GM19467 (cell line): ENCODE data around the gene TELO2.
"Not testable (repeated sequence)": the region's sequence is repeated elsewhere in the genome, so short reads cannot be mapped to it uniquely, and the experiment has no call there.

Experiments used
- ATAC-seq: cut with Tn5 transposase; IDR thresholded peaks from one replicate; pipeline ENCODE4 v1.9.1; 2021; ENCODE audit warnings: mild to moderate bottlenecking, moderate library complexity; ENCODE audit not compliant: unreplicated experiment

TELO2 gene

GRCh38 chr16:1474796-1475551, 18.2 kb upstream of the TELO2 start, which contains the start of gene CLCN7:
Gene CLCN7, minus strand, starts transcription at chr16:1475028. Its CDS starts 54 bp downstream, at chr16:1474974.
- peak; percentile 67 for ATAC-seq

DNA sequence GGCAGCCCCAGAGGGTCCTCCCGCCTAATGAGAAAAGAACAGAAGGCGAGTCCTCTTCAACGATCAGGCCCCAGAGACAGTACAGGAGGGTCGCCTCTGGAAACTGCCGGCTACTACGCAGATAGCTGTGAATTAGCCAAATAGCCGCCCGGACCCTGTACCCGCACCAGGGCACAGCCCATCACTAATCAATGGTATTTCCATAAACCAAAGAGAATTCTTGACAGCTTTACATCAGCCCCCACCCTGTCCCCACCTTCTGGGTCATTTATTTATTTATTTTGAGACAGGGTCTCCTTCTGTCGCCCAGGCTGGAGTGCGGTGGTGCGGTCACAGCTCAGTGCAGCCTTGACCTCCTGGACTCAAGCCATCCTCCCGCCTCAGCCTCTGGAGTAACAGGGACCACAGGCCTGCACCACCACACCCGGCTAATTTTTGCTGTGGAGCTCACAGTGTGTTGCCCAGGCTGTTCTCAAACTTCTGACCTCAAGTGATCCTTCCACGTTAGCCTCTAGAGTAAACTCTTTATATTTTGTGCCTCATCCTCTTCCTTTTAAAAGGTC, 17.5 kb upstream of the TELO2 start:
- no peak for ATAC-seq

- no peak for ATAC-seq
Measured at GRCh38 chr16:1477033-1477432, 16.1 kb upstream of the TELO2 start.

DNA sequence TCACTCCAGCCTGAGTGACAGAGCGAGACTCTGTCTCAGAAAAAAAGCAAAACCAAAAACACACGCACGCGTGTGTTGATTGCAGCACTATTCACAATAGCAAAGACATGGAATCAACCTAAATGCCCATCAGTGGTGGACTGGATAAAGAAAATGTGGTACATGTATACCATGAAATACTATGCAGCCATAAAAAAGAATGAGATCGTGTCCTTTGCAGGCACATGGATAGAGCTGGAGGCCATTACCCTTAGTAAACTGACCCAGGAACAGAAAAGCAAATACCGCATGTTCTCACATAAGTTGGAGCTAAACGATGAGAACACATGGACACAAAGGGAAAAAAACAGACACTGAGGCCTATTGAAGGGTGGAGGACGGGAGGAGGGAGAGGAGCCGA, 14.2 kb upstream of the TELO2 start:
- ATAC-seq, result not testable (repeated sequence)

DNA sequence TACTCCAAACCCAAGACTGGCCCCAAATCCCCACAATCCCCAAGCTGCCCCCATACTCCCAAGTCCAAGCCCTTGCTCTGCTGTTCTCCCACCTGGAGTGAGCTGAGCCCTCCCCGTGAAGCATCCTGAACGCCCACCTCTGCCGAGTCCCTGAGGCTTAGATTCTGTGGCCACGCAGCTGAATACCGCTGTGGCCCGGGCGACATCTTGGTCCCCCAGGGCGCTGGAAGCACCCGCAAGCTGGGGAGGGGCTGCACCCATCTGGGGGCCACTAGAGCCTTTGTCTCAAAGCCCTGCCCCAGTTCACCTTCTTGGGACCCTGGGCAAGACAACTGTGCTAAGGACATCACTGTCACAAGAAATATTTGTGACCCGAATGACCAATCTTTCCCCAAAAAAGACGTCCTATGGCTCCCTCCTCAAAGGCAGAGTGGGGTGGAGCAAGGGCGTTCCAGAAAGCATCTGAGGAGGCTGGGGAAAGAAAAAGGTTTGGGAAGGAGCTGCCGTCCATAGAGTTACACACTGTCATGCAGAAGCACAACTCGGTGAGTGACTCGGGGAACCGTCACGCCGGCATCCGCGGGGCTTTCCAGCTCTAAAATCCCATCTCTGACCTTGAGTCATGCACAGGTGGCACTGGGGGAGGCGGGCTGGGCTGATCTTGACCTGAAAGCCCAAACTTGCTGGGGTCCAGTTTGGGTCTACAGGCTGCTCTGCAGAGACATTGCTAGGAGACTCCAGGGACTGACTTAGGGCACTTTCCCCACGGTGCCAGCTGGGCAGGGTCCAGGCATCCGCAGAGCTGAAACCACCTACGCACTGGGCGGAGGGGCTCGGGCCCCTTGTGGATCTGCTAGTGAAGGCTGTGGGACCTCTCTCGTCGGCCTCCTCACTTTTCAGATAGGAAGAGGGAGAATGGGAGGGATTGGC, 11.0 kb upstream of the TELO2 start:
- no peak for ATAC-seq

DNA sequence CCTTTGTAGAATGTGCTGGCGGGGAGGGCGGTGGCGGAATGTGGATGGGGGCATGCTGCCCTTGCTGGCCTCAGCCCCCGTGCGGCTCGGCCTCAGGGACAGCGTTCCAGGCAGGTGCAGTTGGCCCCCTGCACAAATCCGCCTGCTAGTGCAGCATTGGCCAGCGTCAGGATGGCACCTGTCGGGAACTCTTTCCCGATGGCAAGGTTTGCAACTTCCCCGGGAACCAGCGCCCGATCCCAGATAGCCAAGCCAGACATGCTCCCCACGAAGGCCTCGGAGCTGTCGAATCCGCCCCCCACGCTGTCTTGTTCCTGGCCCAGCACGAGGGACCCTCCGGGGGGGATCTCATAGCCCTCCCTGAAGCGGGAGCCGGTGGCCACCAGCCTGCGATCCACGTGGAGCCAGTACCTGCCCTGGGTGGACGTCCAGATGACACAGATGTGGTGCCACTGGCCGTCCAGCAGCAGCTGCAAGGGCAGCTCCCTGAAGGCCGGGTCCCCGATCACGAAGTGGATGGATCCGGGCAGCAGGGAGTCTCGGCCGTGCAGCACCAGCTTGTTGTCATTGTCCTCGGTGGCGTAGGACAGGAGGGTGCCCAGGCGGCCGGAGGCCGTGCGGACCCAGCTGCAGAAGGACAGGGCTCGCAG, 7.2 kb upstream of the TELO2 start:
- no peak for ATAC-seq

DNA sequence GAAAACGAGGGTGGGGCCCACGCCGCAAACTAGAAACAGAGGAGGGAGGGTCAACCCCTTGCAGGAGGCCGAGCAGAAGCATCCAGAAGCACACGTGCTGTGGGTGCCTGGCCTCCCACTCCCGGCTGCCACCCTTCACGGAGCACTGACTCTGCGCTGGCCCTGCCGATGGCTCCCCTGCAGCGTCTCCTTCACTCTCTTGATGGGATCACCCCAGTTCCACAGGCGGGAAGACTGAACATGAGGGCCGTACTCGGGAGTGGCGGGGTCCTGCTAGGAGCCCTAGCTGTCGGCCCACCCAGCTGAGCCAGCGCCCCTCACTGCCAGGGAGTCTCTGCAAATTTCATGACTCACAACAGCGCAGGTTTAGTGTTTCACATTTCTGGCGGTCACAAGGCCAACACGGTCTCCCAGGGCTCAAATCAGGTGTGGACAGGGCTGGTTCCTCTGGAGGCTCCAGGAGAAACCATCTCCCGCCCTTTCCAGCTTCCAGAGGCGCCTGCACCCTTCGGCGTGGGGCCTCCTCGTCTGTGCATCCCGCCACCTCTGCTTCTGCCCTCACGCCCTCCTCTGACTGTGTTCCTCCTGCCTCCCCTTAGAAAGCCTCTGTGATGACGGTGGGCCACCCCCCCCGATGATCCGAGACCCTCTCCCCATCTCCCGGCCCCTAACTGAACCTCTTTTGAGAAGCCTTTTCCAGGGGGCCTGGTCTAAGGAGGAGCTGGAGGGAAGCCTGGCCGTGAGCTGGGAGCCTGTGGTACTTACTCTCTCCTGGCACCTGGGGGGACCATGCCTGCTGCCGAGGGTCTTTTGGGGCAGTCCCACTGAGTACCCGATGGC, 6.4 kb upstream of the TELO2 start:
- ATAC-seq, result no peak

DNA sequence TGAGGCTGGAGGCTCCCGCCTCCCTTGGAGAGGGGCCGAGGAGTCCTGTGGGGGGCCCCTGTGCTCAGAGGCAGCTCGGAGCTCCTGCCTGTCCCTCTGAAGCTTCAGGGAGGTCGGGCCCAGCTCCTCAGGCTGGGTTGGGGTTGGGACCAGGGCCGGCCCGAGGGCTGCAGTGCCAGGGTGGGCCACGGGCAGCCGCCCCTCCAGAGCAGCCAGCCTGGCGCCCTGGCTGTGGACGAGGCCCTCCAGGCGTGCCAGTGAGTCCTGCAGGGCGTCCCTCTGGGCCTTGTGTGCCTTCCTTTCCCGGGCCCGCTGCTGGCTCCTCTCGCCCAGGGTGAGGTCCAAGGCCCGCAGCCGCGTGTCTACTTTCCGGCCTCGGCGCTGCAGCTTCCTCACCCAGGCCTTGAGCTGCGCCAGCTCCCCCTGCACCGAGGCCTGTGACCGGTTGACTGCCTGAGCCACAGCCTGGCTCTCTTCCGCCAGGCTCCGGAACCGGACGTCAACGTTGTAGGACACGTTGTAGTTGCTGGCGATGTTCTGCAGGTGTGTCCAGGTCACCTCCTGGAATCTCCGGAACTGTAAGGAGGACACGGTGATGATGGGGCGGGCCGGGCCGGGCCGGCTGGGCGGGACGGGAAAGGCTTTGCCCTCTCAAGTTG, 5.6 kb upstream of the TELO2 start:
- ATAC-seq, result no peak

GRCh38 chr16:1488054-1488601, 5.0 kb upstream of the TELO2 start:
- no peak for ATAC-seq

GRCh38 chr16:1488619-1489018, 4.5 kb upstream of the TELO2 start, which contains the start of gene PTX4:
Gene PTX4, minus strand, starts transcription at chr16:1488944. Its CDS starts 35 bp downstream, at chr16:1488909.
- no peak for ATAC-seq

GRCh38 chr16:1489077-1489476, 4.1 kb upstream of the TELO2 start:
- ATAC-seq, result no peak

- no peak for ATAC-seq
Measured at GRCh38 chr16:1491327-1491726, 1.8 kb upstream of the TELO2 start.

DNA sequence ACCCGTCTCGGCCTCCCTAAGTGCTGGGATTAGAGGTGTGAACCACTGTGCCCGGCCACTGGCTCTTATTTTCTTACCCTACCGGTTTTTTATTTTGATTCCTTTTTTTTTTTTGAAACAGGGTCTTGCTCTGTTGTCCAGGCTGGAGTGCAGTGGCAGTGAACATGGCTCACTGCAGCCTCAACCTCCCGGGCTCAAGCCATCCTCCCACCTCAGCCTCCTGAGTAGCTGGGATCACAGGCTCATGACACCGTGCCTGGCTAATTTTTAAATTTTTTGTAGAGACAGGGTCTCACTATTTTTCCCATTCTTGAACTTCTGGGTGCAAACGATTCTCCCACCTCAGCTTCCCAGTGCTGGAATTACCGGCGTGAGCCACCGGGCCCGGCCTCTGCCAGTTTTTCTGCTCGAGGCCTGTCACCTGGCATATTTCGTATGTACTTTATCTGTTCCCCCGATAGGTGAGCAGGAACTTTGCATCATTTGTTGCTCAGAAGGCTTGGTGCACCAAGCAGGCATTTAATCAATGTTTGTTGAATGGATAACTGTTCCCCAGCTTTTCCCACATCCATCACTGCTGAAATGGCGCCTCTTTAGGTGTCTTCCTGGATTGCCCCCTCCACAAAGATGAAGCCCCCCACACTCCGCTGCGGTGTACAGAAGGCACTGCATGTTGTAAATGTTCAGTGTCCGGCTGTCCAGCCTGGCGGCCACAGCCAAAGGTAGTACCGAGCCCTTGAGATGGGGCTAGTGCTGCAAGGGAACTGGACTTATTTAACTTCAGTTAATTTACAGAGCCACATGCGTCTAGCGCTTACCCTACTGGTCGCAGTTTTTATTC, 858 bp upstream of the TELO2 start:
- ATAC-seq, result no peak

DNA sequence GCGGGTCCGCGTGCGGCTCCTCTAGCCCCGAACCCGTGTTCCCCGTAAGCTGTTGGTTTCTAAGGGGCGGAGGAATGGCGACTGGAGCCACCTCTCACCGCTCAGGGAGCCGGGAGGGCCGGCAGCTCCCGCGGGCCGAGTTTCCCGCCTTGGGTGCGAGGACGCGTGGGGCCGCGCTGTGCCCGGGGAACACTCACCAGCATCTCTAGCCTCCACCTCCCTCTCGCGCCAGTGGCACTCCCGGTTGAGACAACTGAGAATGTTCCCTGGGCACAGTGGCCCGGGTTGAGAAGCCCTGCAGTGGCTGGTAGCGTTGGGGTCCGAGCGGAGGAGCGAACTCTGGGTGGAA, 560 bp downstream of the TELO2 start:
- no peak for ATAC-seq

GRCh38 chr16:1494129-1494640, 1.0 kb downstream of the TELO2 start:
- no peak for ATAC-seq

DNA sequence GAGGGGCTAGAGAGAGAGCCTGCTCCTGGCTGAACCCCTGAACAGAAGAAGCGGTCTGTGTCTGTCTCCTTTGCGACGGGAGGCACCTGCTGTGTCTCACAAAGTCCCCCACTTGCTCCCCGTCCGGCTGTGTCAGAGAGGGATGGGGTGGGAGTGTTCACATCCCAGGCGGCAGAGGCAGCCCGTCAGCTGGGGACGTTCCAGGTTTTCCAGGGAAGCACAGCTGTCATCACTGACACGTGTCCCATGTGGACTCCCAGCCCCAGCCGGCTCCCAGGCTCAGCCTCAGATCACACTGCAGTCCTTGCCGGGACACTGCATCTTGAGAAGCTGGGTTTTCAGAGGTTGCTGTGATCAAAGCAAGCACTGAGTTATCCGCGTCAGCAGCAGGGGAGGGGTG, 1.6 kb downstream of the TELO2 start:
- ATAC-seq, result no peak

GRCh38 chr16:1495211-1495888, 2.2 kb downstream of the TELO2 start:
- no peak for ATAC-seq

DNA sequence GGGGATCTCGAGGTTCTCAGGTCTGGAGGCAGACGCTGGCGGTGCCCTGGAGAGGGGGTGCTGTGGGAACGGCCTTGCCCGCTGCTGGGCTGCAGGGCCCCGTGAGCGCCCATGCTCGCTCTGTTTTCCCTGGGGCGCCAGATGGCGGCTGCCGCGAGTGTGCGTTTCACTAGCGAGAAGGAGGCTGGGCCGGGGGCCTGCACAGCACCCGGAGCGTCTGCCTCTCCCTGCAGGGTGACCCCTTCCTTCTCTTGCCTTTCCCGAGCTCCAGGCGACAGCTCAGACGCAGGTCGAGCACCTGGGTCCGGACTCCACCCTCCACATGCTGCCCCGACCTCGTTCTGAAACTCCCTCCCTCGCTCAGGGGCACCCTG, 2.7 kb downstream of the TELO2 start:
- no peak for ATAC-seq
